Neural crest cell (in vitro differentiated cells): ENCODE results near the gene TRAPPC12. TPM values are rescaled to one million over a fixed set of nuclear protein-coding genes. Genes with fewer than 3 reads are reported as not detected.
A peak's percentile ranks its signal among the peaks of the same experiment; 100 is the strongest.

Experiments used
- DNase-seq: peaks from one replicate; pipeline ENCODE4 v3.0.0; 2021; ENCODE audit warnings: low read depth, mixed read lengths, low spot score
- H3K27ac Mint-ChIP-seq: one replicate; pipeline ENCODE4 v1.8.0; 2021; ENCODE audit warnings: mild to moderate bottlenecking, mixed read lengths; ENCODE audit not compliant: unreplicated experiment
- H3K27me3 Mint-ChIP-seq: 2 replicates; pipeline ENCODE4 v1.8.0; 2021; ENCODE audit warnings: low read depth, mild to moderate bottlenecking, mixed read lengths
- H3K36me3 Mint-ChIP-seq: 2 replicates; pipeline ENCODE4 v1.8.0; 2021; ENCODE audit warnings: low read depth, mild to moderate bottlenecking, mixed read lengths
- H3K4me1 Mint-ChIP-seq: 2 replicates; pipeline ENCODE4 v1.8.0; 2021; ENCODE audit warnings: mixed read lengths
- H3K4me3 Mint-ChIP-seq: one replicate; pipeline ENCODE4 v1.8.0; 2021; ENCODE audit warnings: mild to moderate bottlenecking, mixed read lengths
- H3K9me3 Mint-ChIP-seq: 2 replicates; pipeline ENCODE4 v1.8.0; 2021; ENCODE audit warnings: mixed read lengths
- total RNA-seq: library from RNA; stranded (reverse); gene quantifications from 2 replicates; pipeline ENCODE4 v1.2.1, GENCODE V29; 2021
- TF ChIP-seq, protein P1 (sequence below): fragments of 200-600 bp; sonication (generic); conservative IDR thresholded peaks from 2 replicates; pipeline ENCODE4 v1.5.0; 2021; ENCODE audit warnings: antibody characterized with exemption, mild to moderate bottlenecking

Gene TRAPPC12
- total RNA-seq, 1 donor from 2014 or later = 96.9 TPM

- no peaks in the 10 kb centered on the region for H3K4me1 Mint-ChIP-seq
- no peaks in the 10 kb centered on the region for H3K27me3 Mint-ChIP-seq
- DNase-seq = no peak
- H3K36me3 Mint-ChIP-seq = peaks cover 4% of the 10 kb centered on the region
- H3K27ac Mint-ChIP-seq = no peak overlapping the region
- TF ChIP-seq, protein P1, sequence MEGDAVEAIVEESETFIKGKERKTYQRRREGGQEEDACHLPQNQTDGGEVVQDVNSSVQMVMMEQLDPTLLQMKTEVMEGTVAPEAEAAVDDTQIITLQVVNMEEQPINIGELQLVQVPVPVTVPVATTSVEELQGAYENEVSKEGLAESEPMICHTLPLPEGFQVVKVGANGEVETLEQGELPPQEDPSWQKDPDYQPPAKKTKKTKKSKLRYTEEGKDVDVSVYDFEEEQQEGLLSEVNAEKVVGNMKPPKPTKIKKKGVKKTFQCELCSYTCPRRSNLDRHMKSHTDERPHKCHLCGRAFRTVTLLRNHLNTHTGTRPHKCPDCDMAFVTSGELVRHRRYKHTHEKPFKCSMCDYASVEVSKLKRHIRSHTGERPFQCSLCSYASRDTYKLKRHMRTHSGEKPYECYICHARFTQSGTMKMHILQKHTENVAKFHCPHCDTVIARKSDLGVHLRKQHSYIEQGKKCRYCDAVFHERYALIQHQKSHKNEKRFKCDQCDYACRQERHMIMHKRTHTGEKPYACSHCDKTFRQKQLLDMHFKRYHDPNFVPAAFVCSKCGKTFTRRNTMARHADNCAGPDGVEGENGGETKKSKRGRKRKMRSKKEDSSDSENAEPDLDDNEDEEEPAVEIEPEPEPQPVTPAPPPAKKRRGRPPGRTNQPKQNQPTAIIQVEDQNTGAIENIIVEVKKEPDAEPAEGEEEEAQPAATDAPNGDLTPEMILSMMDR = no peak
- no peak overlapping the region for H3K4me3 Mint-ChIP-seq
- no peaks in the 10 kb centered on the region for H3K9me3 Mint-ChIP-seq
Observed at GRCh38 chr2:3429066-3429610, 49.6 kb downstream of the TRAPPC12 start.

DNA sequence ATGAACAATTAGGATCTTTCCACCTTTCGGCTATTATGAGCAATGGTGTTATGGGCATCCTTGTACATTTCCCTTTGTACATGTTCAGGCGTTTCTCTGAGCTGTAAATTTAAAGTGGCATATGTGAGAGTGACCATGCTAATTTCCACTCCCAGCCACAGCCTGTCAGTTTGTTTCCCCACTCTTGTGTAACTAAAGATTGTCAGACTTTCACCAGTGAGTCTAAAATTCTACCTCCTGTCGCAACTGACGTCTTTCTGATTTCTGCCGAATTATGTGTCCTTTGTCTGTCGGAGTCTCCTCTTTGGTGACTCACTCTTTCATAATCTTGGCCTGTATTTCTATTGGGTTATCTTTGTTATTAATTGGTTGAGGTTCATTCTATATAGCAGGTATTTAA is 50.7 kb downstream of the TRAPPC12 start:
- no peaks in the 10 kb centered on the region for H3K9me3 Mint-ChIP-seq
- no peak for DNase-seq
- H3K27ac Mint-ChIP-seq = no peak overlapping the region
- TF ChIP-seq, protein P1 = no peak
- no peak overlapping the region for H3K4me3 Mint-ChIP-seq
- no peaks in the 10 kb centered on the region for H3K27me3 Mint-ChIP-seq
- H3K36me3 Mint-ChIP-seq = no peaks in the 10 kb centered on the region
- H3K4me1 Mint-ChIP-seq = no peaks in the 10 kb centered on the region

DNA sequence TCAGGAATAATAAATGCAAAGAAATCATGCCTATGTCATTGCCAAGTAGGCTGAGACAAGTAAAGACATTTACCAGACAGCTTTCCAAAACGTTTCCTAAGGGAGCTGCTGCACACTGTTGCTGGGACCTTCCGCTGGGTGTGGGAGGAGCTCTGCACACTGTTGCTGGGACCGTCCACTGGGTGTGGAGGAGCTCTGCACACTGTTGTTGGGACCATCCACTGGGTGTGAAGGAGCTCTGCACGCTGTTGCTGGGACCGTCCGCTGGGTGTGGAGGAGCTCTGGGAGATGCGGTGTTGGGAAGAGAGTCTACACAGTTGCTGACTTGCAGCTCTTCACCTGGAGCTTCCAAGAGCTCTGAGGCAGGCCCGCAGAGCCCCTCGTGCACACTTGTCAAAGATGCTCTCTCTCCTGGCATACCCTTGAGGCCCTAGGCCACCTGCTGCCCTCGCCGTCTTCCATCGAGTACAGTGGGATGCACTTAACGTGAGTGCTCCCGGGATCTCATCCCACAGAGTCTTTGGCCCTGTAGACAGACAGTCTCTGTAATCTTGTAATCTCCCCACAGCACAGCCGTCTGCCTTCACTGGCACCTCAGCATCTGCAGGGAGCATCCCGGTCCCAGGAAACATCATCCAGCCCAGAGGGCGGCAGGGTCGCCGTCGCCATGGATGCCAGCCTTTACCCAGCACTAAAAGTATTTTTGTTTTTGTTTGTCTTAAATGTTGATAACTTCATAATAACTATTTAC is 51.4 kb downstream of the TRAPPC12 start:
- no peaks in the 10 kb centered on the region for H3K27me3 Mint-ChIP-seq
- peak overlapping the region; percentile 47 for H3K27ac Mint-ChIP-seq
- H3K4me3 Mint-ChIP-seq = no peak overlapping the region
- DNase-seq = no peak
- no peaks in the 10 kb centered on the region for H3K9me3 Mint-ChIP-seq
- H3K36me3 Mint-ChIP-seq = no peaks in the 10 kb centered on the region
- TF ChIP-seq, protein P1 = no peak
- H3K4me1 Mint-ChIP-seq = no peaks in the 10 kb centered on the region

GRCh38 chr2:3432067-3432466 is 52.6 kb downstream of the TRAPPC12 start:
- H3K4me3 Mint-ChIP-seq = no peak overlapping the region
- no peaks in the 10 kb centered on the region for H3K36me3 Mint-ChIP-seq
- no peaks in the 10 kb centered on the region for H3K27me3 Mint-ChIP-seq
- H3K9me3 Mint-ChIP-seq = no peaks in the 10 kb centered on the region
- TF ChIP-seq, protein P1 = no peak
- no peak overlapping the region for H3K27ac Mint-ChIP-seq
- no peak for DNase-seq
- no peaks in the 10 kb centered on the region for H3K4me1 Mint-ChIP-seq

DNA sequence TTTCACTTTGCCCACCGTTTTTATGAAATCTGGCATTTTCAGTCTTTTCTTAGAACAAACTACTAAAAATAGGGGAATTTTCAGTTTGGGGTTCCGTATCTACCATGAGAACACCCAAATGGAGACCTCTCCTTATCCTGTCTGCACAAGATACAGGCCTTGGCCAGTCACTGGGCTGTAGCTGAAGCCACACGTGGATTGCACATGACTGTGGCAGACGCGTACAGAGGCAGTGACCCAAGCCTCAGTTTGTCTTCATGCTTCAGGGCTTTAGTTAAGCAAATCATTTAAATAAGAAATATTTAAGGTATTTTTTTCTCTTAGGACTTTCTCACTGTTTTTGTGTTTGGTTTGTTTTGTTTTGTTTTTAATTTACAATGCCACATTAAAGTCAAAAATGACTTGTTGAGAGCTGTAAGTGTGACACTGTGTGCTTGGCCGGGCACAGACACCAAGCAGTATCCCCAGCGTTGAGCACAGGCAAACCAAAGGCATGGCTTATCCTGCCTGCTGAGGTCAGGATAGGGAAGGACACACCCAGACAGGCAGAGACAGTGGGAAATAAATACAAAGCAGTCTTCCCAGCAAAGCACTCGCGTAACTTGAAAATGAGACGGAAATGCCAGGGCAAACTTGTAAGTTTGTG is 53.3 kb downstream of the TRAPPC12 start:
- TF ChIP-seq, protein P1 = no peak
- no peaks in the 10 kb centered on the region for H3K4me1 Mint-ChIP-seq

More for the DNA sequence above, 53.3 kb downstream of the TRAPPC12 start:
- no peak for DNase-seq
- Mint-ChIP-seq H3K4me3 (no peak overlapping the region), H3K36me3 (no peaks in the 10 kb centered on the region), H3K27ac (peak overlapping the region; percentile 12), H3K27me3 (no peaks in the 10 kb centered on the region), H3K9me3 (no peaks in the 10 kb centered on the region)
